Sigmoid colon (tissue), 3 donors: ENCODE results near the gene GLMP.

Experiments used
- CTCF ChIP-seq, 4 experiments: fragments of 450-650 bp in 3 of 4; fragments of 200-600 bp in 1 of 4; IDR thresholded peaks; one replicate each; pipeline ENCODE4 v1.5.1; 2016 to 2019; ENCODE audit warnings: antibody characterized with exemption in 4 of 4, mild to moderate bottlenecking in 3 of 4, moderate library complexity in 2 of 4
- POLR2A ChIP-seq, 2 donors: fragments of 450-650 bp; IDR thresholded peaks; one replicate each; pipeline ENCODE4 v1.6.1; 2016; ENCODE audit warnings: antibody characterized with exemption in 2 of 2, mild to moderate bottlenecking in 2 of 2, moderate library complexity in 2 of 2

DNA sequence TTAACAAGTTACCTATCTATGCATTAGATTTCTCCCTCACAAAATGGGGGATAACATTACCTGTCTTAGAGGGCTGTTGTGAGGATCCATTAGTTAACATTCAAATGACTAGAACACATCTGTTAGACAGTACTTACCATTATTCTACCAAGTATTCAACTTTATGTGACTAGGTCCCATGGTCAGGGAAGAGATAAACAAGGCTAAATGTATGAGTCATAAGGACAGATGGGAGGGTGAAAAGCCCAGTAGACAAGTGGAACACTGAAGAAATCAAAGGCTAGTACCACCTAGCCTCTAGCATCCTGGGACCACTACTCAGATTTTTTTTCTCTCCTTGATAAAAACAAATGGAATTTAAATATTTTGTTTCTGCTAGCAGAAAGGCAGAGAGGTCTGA, 12.6 kb upstream of the GLMP start:
- TF ChIP-seq CTCF (IDR thresholded peaks at IDR 0.05) (peak in 1 of 4 experiments; percentile 10), POLR2A (IDR thresholded peaks at IDR 0.05) (no peak)
